ENCODE measurements around the gene FOXE1. TPM values are rescaled to one million over a fixed set of nuclear protein-coding genes. Genes with fewer than 3 reads are reported as not detected.

FOXE1 gene
- total RNA-seq, 1 donor from 2014 or later, result not detected

DNA sequence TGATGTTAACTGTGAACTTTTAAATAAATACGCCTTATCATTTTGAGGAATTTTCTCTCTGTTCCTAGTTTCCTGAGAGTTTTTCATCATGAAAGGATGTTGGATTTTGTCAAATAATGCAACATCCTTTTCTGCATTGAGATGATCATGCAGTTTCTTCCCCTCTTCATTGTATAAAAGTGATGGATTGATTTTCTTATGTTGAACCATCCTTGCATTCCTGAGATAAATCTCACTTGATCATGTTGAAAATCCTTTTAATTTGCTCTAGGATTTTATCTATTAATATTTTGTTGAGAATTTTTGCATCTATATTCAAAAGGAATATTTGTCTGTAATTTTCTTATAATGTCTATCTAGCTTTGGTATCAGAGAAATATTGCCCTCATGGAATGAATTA is 13.3 kb downstream of the FOXE1 start:
- Histone ChIP-seq H3K27me3 (ENCODE audit: low read depth) (peaks cover 63% of the 10 kb centered on the region), H3K36me3 (peaks cover 4% of the 10 kb centered on the region), H3K4me1 (no peaks in the 10 kb centered on the region), H3K27ac (replicated peaks) (no peak overlapping the region), H3K9me3 (replicated peaks) (peaks cover 24% of the 10 kb centered on the region), H3K4me3 (no peak overlapping the region)
- DNase-seq, result no peak
- intact Hi-C loops (cut with micrococcal nuclease), result no loop called here
- TF ChIP-seq, protein P1, sequence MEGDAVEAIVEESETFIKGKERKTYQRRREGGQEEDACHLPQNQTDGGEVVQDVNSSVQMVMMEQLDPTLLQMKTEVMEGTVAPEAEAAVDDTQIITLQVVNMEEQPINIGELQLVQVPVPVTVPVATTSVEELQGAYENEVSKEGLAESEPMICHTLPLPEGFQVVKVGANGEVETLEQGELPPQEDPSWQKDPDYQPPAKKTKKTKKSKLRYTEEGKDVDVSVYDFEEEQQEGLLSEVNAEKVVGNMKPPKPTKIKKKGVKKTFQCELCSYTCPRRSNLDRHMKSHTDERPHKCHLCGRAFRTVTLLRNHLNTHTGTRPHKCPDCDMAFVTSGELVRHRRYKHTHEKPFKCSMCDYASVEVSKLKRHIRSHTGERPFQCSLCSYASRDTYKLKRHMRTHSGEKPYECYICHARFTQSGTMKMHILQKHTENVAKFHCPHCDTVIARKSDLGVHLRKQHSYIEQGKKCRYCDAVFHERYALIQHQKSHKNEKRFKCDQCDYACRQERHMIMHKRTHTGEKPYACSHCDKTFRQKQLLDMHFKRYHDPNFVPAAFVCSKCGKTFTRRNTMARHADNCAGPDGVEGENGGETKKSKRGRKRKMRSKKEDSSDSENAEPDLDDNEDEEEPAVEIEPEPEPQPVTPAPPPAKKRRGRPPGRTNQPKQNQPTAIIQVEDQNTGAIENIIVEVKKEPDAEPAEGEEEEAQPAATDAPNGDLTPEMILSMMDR (IDR thresholded peaks at IDR 0.05; ENCODE audit: borderline replicate concordance), result no peak

DNA sequence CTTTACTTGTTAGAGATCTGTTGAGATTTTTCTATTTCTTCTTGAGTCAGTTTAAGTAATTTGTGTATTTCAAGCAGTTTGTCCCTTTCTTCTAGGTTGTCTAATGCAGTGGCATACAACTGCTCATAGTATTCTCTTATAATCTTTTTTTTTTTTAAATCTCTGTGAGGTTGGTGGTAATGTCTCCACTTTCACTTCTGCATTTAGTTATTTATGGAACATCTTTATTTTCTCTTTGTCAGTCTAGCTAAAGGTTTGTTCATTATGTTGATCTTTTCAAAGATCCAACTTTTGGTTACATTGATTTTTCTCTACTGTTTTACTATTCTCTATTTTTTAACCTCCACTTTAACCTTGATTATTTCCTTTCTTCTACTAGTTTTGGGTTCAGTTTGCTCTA is 13.8 kb downstream of the FOXE1 start:
- TF ChIP-seq, protein P1 (IDR thresholded peaks at IDR 0.05; ENCODE audit: borderline replicate concordance), result no peak
- intact Hi-C loops (cut with micrococcal nuclease), result no loop called here

DNA sequence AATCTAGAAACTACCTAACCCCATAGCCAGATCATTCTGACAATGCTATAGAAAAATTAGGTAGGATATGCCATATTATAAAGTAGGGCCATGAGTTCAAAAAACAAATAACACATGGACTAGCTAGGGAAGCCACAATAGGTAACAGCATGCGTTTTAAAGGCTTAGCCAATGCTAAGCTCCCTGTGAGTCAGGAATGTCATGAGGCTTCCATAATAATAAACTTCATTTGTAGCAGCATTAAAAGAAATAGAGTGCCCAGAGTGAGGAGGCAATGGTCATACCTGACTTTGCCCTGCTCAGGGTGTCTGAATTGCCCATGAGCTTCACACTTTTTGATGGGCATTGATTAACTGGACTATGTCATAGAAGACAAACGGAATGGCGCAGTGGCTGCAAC is 15.8 kb downstream of the FOXE1 start:
- Histone ChIP-seq H3K9me3 (replicated peaks) (peaks cover 24% of the 10 kb centered on the region), H3K27me3 (ENCODE audit: low read depth) (peaks cover 38% of the 10 kb centered on the region), H3K4me3 (no peak overlapping the region), H3K27ac (replicated peaks) (no peak overlapping the region), H3K4me1 (no peaks in the 10 kb centered on the region), H3K36me3 (peaks cover 4% of the 10 kb centered on the region)
- DNase-seq, result no peak
- TF ChIP-seq, protein P1 (IDR thresholded peaks at IDR 0.05; ENCODE audit: borderline replicate concordance), result no peak
- intact Hi-C loops (cut with micrococcal nuclease), result no loop called here

More for the DNA sequence above, 13.8 kb downstream of the FOXE1 start:
- DNase-seq, result no peak
- Histone ChIP-seq H3K4me3 (no peak overlapping the region), H3K4me1 (no peaks in the 10 kb centered on the region), H3K9me3 (replicated peaks) (peaks cover 24% of the 10 kb centered on the region), H3K27me3 (ENCODE audit: low read depth) (peaks cover 58% of the 10 kb centered on the region), H3K27ac (replicated peaks) (no peak overlapping the region), H3K36me3 (peaks cover 4% of the 10 kb centered on the region)

DNA sequence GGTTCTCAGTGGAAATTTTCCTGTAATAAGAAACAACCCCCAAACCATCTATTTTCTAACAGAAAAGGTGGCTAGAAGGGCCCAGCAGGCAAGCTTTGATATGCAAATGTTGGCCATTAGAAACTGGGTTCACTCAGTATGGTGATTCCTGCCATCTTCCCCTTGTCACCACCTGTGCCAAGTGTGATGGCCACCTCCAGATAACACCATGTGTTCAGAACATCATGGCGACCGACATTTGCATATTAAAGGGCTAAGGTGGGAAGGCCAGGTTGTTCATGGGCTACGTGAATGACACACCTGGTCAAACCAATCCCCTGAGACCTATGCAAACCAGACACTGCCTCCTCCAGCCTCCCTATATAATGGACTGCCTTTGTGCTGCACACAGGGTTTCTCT is 20.4 kb downstream of the FOXE1 start:
- Histone ChIP-seq H3K4me3 (no peak overlapping the region), H3K4me1 (peaks cover 10% of the 10 kb centered on the region), H3K27me3 (ENCODE audit: low read depth) (peaks cover 8% of the 10 kb centered on the region), H3K9me3 (replicated peaks) (no peaks in the 10 kb centered on the region), H3K36me3 (no peaks in the 10 kb centered on the region), H3K27ac (replicated peaks) (no peak overlapping the region)
- TF ChIP-seq, protein P1 (IDR thresholded peaks at IDR 0.05; ENCODE audit: borderline replicate concordance), result no peak
- intact Hi-C loops (cut with micrococcal nuclease), result no loop called here
- no peak for DNase-seq

DNA sequence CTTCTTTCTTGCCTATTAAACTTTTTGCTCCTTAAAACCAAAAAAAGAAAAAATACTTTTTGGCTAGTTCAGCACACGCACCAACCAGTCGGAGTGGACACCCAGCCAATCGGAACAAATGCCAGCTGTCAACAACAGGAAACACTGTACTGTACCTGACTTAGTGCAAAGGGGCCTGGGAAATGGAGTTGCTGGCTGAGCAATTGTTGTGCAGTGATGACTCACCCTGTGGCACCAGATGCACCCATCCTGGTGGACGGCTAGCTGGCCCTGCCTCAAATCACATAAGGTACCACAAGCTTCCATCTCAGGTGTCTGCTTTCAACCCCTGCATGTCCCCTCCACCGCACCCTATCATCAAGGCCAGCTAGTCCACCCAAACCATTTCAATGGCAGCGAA is 20.9 kb downstream of the FOXE1 start:
- DNase-seq, result no peak
- H3K27ac ChIP-seq (replicated peaks), result no peak overlapping the region
- intact Hi-C loops (cut with micrococcal nuclease), result no loop called here

More for the DNA sequence above, 20.9 kb downstream of the FOXE1 start:
- Histone ChIP-seq H3K4me3 (no peak overlapping the region), H3K4me1 (peaks cover 10% of the 10 kb centered on the region), H3K9me3 (replicated peaks) (no peaks in the 10 kb centered on the region), H3K36me3 (no peaks in the 10 kb centered on the region), H3K27me3 (ENCODE audit: low read depth) (peaks cover 5% of the 10 kb centered on the region)
- TF ChIP-seq, protein P1 (IDR thresholded peaks at IDR 0.05; ENCODE audit: borderline replicate concordance), result no peak

Measured in left ventricle myocardium inferior (tissue), 1 donor.